ENCODE measurements around the gene VAC14.
"Not testable (repeated sequence)": the region's sequence is repeated elsewhere in the genome, so short reads cannot be mapped to it uniquely, and the experiment has no call there.

Gene VAC14

GRCh38 chr16:70742967-70743366 lies 58.0 kb downstream of the VAC14 start:
- H3K27me3 ChIP-seq (ENCODE audit: insufficient read depth, low read length, poor library complexity); H3K4me1 ChIP-seq (ENCODE audit: control insufficient read depth, low read depth, low read length); H3K4me2 ChIP-seq (ENCODE audit: low read length); H2AK5ac ChIP-seq (ENCODE audit: low read length); H3K79me1 ChIP-seq (ENCODE audit: low read length); H3K23ac ChIP-seq (ENCODE audit: low read length); H3K27ac ChIP-seq (ENCODE audit: low read depth, low read length); H3K9ac ChIP-seq (ENCODE audit: low read length); H3K4me3 ChIP-seq (ENCODE audit: low read length); H2BK120ac ChIP-seq (ENCODE audit: low read depth, low read length); H3K36me3 ChIP-seq (ENCODE audit: control insufficient read depth, insufficient read depth, low read length); H3K79me2 ChIP-seq (ENCODE audit: control insufficient read depth, insufficient read depth, low read length); H4K8ac ChIP-seq (ENCODE audit: low read depth, low read length); H2BK15ac ChIP-seq (replicated peaks; ENCODE audit: low read depth); DNase-seq; H2BK5ac ChIP-seq (ENCODE audit: low read length); H3K56ac ChIP-seq (ENCODE audit: low read length); H3K18ac ChIP-seq (ENCODE audit: low read length); H4K5ac ChIP-seq (ENCODE audit: low read length); H3K4ac ChIP-seq (ENCODE audit: low read depth, low read length): not testable (repeated sequence)
- WGBS (ENCODE audit: extremely low coverage, insufficient coverage, low lambda C conversion rate), result no CpG with 5 or more reads among the region's 9 CpGs

DNA sequence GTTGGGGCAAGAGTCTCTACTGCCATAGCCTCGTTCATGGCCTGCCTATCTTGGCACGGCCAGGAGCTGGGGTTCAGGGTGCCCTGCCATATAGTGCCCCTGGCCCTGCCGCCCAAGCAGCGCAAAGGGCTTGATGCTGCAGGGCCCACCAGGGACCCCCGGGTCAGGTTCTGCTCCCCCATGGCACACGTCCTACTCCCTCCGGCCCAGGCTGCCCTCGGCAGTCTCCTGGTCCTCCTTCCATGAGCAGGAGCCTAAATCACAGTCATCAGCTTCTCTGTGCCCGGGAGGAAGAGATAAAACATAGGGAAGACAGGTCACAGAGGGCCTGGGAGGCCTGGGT lies 59.2 kb downstream of the VAC14 start:
- H3K27me3 ChIP-seq (ENCODE audit: insufficient read depth, low read length, poor library complexity), result no peaks in the 10 kb centered on the region
- no peak overlapping the region for H3K4me3 ChIP-seq (ENCODE audit: low read length)
- no peak overlapping the region for H2BK15ac ChIP-seq (replicated peaks; ENCODE audit: low read depth)
- DNase-seq, result no peak
- H3K4me2 ChIP-seq (ENCODE audit: low read length), result no peak overlapping the region
- no peak overlapping the region for H3K18ac ChIP-seq (ENCODE audit: low read length)
- no peak overlapping the region for H2AK5ac ChIP-seq (ENCODE audit: low read length)
- H4K8ac ChIP-seq (ENCODE audit: low read depth, low read length), result no peak overlapping the region
- no peaks in the 10 kb centered on the region for H3K79me2 ChIP-seq (ENCODE audit: control insufficient read depth, insufficient read depth, low read length)
- no peak overlapping the region for H3K4ac ChIP-seq (ENCODE audit: low read depth, low read length)
- no peak overlapping the region for H3K56ac ChIP-seq (ENCODE audit: low read length)
- H3K79me1 ChIP-seq (ENCODE audit: low read length), result no peaks in the 10 kb centered on the region
- H2BK5ac ChIP-seq (ENCODE audit: low read length), result no peak overlapping the region
- no peak overlapping the region for H3K23ac ChIP-seq (ENCODE audit: low read length)
- no peak overlapping the region for H3K9ac ChIP-seq (ENCODE audit: low read length)
- no CpG with 5 or more reads among the region's 9 CpGs for WGBS (ENCODE audit: extremely low coverage, insufficient coverage, low lambda C conversion rate)
- H3K27ac ChIP-seq (ENCODE audit: low read depth, low read length), result no peak overlapping the region
- H2BK120ac ChIP-seq (ENCODE audit: low read depth, low read length), result no peak overlapping the region
- H4K5ac ChIP-seq (ENCODE audit: low read length), result no peak overlapping the region
- peaks cover 2% of the 10 kb centered on the region for H3K36me3 ChIP-seq (ENCODE audit: control insufficient read depth, insufficient read depth, low read length)
- no peaks in the 10 kb centered on the region for H3K4me1 ChIP-seq (ENCODE audit: control insufficient read depth, low read depth, low read length)

DNA sequence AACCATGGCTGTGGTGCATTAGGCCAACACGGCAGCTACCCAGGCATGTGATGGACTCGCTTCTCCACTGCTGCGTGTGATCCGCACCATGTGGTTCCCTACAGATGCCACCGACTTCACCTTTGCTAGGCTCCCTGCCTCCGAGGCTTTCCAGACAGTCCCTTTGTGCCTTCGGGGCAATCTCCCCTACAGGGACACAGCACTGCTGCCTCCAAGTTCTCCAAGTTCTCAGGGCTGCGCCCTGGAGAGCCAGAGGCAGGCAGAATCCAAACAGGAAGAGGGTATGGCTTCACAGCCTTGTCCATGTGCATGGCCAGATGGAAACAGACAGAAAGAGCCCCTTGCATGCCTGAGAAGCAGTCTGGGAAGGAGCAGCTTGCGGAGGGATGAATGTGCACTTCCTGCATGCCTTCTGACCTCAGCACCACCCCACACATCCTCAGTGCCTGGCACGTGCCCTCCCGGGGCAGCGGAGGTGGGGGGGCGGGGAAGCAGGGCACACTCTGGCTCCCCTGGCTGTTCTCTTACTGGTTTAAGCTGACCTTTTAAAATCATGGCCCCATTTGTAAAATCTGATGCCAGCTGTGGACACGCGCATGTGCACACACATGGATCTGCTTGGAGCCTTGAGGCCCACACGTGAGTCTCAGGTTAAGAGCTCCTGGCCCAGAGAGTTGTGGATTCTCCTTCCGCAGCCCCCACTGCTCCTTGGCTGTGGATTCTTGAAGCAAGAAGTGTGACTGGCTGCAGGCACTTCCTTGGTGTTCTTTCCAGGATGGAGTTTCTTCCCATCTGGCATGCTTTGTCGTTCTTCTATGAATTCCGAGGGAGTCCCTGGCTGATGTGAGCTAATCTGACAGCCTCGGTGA lies 59.8 kb downstream of the VAC14 start:
- Histone ChIP-seq H4K8ac (ENCODE audit: low read depth, low read length) (no peak overlapping the region), H3K4ac (ENCODE audit: low read depth, low read length) (no peak overlapping the region), H3K79me2 (ENCODE audit: control insufficient read depth, insufficient read depth, low read length) (no peaks in the 10 kb centered on the region), H3K56ac (ENCODE audit: low read length) (no peak overlapping the region), H3K9ac (ENCODE audit: low read length) (no peak overlapping the region), H3K23ac (ENCODE audit: low read length) (no peak overlapping the region), H2BK15ac (replicated peaks; ENCODE audit: low read depth) (no peak overlapping the region), H3K18ac (ENCODE audit: low read length) (no peak overlapping the region), H4K5ac (ENCODE audit: low read length) (no peak overlapping the region), H2BK120ac (ENCODE audit: low read depth, low read length) (no peak overlapping the region), H2AK5ac (ENCODE audit: low read length) (no peak overlapping the region), H3K4me3 (ENCODE audit: low read length) (no peak overlapping the region), H3K36me3 (ENCODE audit: control insufficient read depth, insufficient read depth, low read length) (peaks cover 2% of the 10 kb centered on the region), H3K79me1 (ENCODE audit: low read length) (no peaks in the 10 kb centered on the region), H2BK5ac (ENCODE audit: low read length) (no peak overlapping the region), H3K27ac (ENCODE audit: low read depth, low read length) (peak overlapping the region; percentile 32), H3K4me2 (ENCODE audit: low read length) (no peak overlapping the region), H3K27me3 (ENCODE audit: insufficient read depth, low read length, poor library complexity) (no peaks in the 10 kb centered on the region), H3K4me1 (ENCODE audit: control insufficient read depth, low read depth, low read length) (no peaks in the 10 kb centered on the region)
- whole genome bisulfite sequencing (ENCODE audit: extremely low coverage, insufficient coverage, low lambda C conversion rate), result no CpG with 5 or more reads among the region's 20 CpGs
- no peak for DNase-seq

DNA sequence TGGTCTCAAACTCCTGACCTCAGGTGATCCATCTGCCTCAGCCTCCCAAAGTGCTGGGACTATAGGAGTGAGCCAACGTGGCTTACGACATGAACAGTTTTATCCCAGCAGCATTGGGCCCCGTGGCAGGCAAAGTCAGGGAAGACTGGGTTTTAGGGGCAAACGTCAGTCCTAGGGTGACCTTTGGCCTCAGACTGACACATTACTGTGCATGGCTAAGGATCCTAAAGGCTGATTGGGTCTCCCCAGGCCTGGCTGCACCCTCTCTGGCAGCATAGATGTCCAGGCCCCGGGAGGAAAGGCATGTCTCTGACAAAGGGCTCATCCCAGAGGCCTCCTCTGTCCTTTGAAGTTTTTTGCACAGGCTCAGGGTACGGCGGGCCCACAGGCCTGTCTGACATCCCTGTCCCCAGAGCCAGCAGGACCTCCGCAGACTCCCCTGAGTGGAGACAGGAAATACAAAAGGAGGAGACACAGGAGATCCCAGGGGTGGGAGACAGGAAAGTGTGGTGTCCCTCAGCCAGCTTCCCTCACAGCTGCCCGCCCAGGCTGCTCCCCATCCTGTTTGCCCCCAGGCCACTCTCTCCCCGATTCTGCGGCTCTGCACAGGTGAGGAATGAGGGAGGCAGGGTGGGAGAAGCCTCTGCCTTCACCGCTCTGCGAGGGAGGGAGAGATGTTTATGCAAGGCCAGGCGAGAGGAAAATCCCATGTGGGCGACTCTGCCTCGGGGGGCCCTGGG lies 60.6 kb downstream of the VAC14 start:
- no peak overlapping the region for H3K56ac ChIP-seq (ENCODE audit: low read length)
- no peak overlapping the region for H2BK15ac ChIP-seq (replicated peaks; ENCODE audit: low read depth)
- H2BK5ac ChIP-seq (ENCODE audit: low read length), result no peak overlapping the region
- no peak overlapping the region for H4K5ac ChIP-seq (ENCODE audit: low read length)
- peak overlapping the region; percentile 33 for H3K27ac ChIP-seq (ENCODE audit: low read depth, low read length)
- peaks cover 2% of the 10 kb centered on the region for H3K36me3 ChIP-seq (ENCODE audit: control insufficient read depth, insufficient read depth, low read length)
- H3K23ac ChIP-seq (ENCODE audit: low read length), result no peak overlapping the region
- H3K79me1 ChIP-seq (ENCODE audit: low read length), result no peaks in the 10 kb centered on the region
- WGBS (ENCODE audit: extremely low coverage, insufficient coverage, low lambda C conversion rate), result no CpG with 5 or more reads among the region's 16 CpGs
- no peak overlapping the region for H3K4me2 ChIP-seq (ENCODE audit: low read length)
- H3K4me1 ChIP-seq (ENCODE audit: control insufficient read depth, low read depth, low read length), result peaks cover 2% of the 10 kb centered on the region
- no peak overlapping the region for H3K18ac ChIP-seq (ENCODE audit: low read length)
- H3K9ac ChIP-seq (ENCODE audit: low read length), result no peak overlapping the region
- H3K27me3 ChIP-seq (ENCODE audit: insufficient read depth, low read length, poor library complexity), result no peaks in the 10 kb centered on the region
- H3K79me2 ChIP-seq (ENCODE audit: control insufficient read depth, insufficient read depth, low read length), result no peaks in the 10 kb centered on the region
- no peak overlapping the region for H2AK5ac ChIP-seq (ENCODE audit: low read length)
- no peak overlapping the region for H4K8ac ChIP-seq (ENCODE audit: low read depth, low read length)
- H3K4ac ChIP-seq (ENCODE audit: low read depth, low read length), result no peak overlapping the region
- H2BK120ac ChIP-seq (ENCODE audit: low read depth, low read length), result no peak overlapping the region
- DNase-seq, result no peak
- no peak overlapping the region for H3K4me3 ChIP-seq (ENCODE audit: low read length)

GRCh38 chr16:70739389-70739788 lies 61.6 kb downstream of the VAC14 start:
- Histone ChIP-seq H3K27ac (ENCODE audit: low read depth, low read length) (no peak overlapping the region), H2BK15ac (replicated peaks; ENCODE audit: low read depth) (no peak overlapping the region)

More at GRCh38 chr16:70739389-70739788, 61.6 kb downstream of the VAC14 start:
- Histone ChIP-seq H2AK5ac (ENCODE audit: low read length) (no peak overlapping the region), H3K4me2 (ENCODE audit: low read length) (no peak overlapping the region), H3K36me3 (ENCODE audit: control insufficient read depth, insufficient read depth, low read length) (peaks cover 2% of the 10 kb centered on the region), H2BK5ac (ENCODE audit: low read length) (no peak overlapping the region), H4K5ac (ENCODE audit: low read length) (no peak overlapping the region), H3K79me1 (ENCODE audit: low read length) (no peaks in the 10 kb centered on the region), H3K79me2 (ENCODE audit: control insufficient read depth, insufficient read depth, low read length) (no peaks in the 10 kb centered on the region), H2BK120ac (ENCODE audit: low read depth, low read length) (no peak overlapping the region), H3K9ac (ENCODE audit: low read length) (no peak overlapping the region), H3K56ac (ENCODE audit: low read length) (no peak overlapping the region), H3K23ac (ENCODE audit: low read length) (no peak overlapping the region), H3K4me1 (ENCODE audit: control insufficient read depth, low read depth, low read length) (peaks cover 2% of the 10 kb centered on the region), H3K27me3 (ENCODE audit: insufficient read depth, low read length, poor library complexity) (no peaks in the 10 kb centered on the region), H3K18ac (ENCODE audit: low read length) (no peak overlapping the region), H3K4me3 (ENCODE audit: low read length) (no peak overlapping the region), H4K8ac (ENCODE audit: low read depth, low read length) (no peak overlapping the region), H3K4ac (ENCODE audit: low read depth, low read length) (no peak overlapping the region)
- DNase-seq, result no peak
- WGBS (ENCODE audit: extremely low coverage, insufficient coverage, low lambda C conversion rate), result no CpG with 5 or more reads among the region's 7 CpGs

Measured in mesendoderm (in vitro differentiated cells).